OCI-LY7 (cell line): ENCODE data around the gene SLC2A5.

Experiments used
- EZH2phosphoT487 ChIP-seq: fragments of 200-600 bp; sonication (generic); IDR thresholded peaks from 2 replicates; pipeline ENCODE4 v1.6.1; 2018; ENCODE audit warnings: low read depth, borderline replicate concordance, mild to moderate bottlenecking, mixed run types, antibody characterized with exemption, low read length, moderate library complexity, mixed read lengths
- TF ChIP-seq, protein P1 (sequence below): fragments of 200-600 bp; sonication (generic); conservative IDR thresholded peaks from 2 replicates; pipeline ENCODE4 v1.5.1; 2014; ENCODE audit warnings: mild to moderate bottlenecking, antibody characterized with exemption, low read length, moderate library complexity, mixed read lengths

DNA sequence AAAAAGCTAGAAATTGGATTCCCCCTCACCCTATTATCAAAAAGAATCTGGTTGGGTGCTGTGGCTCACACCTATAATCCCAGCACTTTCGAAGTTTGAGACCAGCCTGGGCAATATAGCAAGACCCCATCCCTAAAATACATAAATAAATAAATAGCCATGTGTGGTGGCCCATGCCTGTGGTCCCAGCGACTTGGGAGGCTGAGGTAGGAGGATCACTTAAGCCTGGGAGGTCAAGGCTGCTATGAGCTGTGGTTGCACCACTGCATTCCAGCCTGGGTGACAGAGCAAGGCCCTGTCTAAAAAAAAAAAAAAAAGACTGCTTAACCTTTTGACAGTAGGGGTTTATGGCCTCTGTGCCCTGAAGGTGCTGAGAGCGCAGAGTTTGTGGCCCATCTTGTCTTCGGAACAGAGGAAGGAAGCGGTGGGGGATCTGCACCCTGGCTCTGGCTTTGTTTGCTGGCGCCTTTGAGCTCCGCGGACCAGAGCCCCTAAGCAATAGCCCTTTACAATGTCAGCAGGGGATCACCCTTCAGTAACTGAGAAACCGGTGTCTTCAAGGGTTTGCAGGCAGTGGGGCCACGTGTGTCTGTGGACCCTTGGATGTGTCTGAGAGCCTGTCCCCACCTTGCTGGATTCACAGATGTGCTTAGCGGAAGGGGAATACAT is 65.3 kb downstream of the SLC2A5 start:
- TF ChIP-seq, protein P1, sequence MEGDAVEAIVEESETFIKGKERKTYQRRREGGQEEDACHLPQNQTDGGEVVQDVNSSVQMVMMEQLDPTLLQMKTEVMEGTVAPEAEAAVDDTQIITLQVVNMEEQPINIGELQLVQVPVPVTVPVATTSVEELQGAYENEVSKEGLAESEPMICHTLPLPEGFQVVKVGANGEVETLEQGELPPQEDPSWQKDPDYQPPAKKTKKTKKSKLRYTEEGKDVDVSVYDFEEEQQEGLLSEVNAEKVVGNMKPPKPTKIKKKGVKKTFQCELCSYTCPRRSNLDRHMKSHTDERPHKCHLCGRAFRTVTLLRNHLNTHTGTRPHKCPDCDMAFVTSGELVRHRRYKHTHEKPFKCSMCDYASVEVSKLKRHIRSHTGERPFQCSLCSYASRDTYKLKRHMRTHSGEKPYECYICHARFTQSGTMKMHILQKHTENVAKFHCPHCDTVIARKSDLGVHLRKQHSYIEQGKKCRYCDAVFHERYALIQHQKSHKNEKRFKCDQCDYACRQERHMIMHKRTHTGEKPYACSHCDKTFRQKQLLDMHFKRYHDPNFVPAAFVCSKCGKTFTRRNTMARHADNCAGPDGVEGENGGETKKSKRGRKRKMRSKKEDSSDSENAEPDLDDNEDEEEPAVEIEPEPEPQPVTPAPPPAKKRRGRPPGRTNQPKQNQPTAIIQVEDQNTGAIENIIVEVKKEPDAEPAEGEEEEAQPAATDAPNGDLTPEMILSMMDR, result no peak
- TF ChIP-seq EZH2phosphoT487, result no peak
